Brain microvascular endothelial cell (primary cell): Measurements from ENCODE around the gene MYO5A.
"Not testable (repeated sequence)": the region's sequence is repeated elsewhere in the genome, so short reads cannot be mapped to it uniquely, and the experiment has no call there.

Source experiments
- DNase-seq: peaks from one replicate; pipeline ENCODE4 v3.0.0-alpha.2; 2020
- H3K27ac ChIP-seq: fragments of 250-450 bp; sonication (Bioruptor Pico); 2 replicates; pipeline ENCODE4 v1.5.1; 2020; ENCODE audit warnings: mild to moderate bottlenecking, moderate library complexity
- H3K27me3 ChIP-seq: fragments of 250-450 bp; sonication (Bioruptor Pico); replicated peaks from 2 replicates; pipeline ENCODE4 v1.5.1; 2020; ENCODE audit warnings: mild to moderate bottlenecking
- H3K36me3 ChIP-seq: fragments of 250-450 bp; sonication (Bioruptor Pico); replicated peaks from 2 replicates; pipeline ENCODE4 v1.5.1; 2020; ENCODE audit warnings: mild to moderate bottlenecking
- H3K4me3 ChIP-seq: 2 replicates; pipeline ENCODE4 v1.5.1; 2011; ENCODE audit warnings: low read depth, mild to moderate bottlenecking, control low read depth, low read length, moderate library complexity
- CTCF ChIP-seq: IDR thresholded peaks from 2 replicates; pipeline ENCODE4 v1.5.1; 2011; ENCODE audit warnings: low read depth, mild to moderate bottlenecking, moderate library complexity, low read length, control low read depth, inconsistent platforms; ENCODE audit errors: missing control alignments
- in situ Hi-C: cut with HindIII; loops from 2 replicates; pipeline ENCODE4 v1.10.0; 2017; ENCODE audit warnings: low sequenced_read_pairs, low pct_ligation_motif_present

MYO5A gene

GRCh38 chr15:52567871-52568600 lies 39.4 kb upstream of the MYO5A start:
- in situ Hi-C loops: no loop called here
- TF ChIP-seq CTCF: no peak
- Histone ChIP-seq H3K27me3 (no peaks in the 10 kb centered on the region), H3K36me3 (no peaks in the 10 kb centered on the region), H3K4me3 (peak overlapping the region; percentile 90), H3K27ac (peak overlapping the region; percentile 84)
- no peak for DNase-seq

- Histone ChIP-seq H3K27ac (no peak overlapping the region), H3K27me3 (no peaks in the 10 kb centered on the region), H3K36me3 (no peaks in the 10 kb centered on the region), H3K4me3 (no peak overlapping the region)
- in situ Hi-C loops: no loop called here
- TF ChIP-seq CTCF: no peak
- DNase-seq: no peak
Observed at GRCh38 chr15:52566889-52567288, 38.2 kb upstream of the MYO5A start.

- DNase-seq: peak; percentile 39
- H3K36me3 ChIP-seq, H3K4me3 ChIP-seq, H3K27ac ChIP-seq, H3K27me3 ChIP-seq, in situ Hi-C loops: not testable (repeated sequence)
Observed at GRCh38 chr15:52565417-52566358, 37.0 kb upstream of the MYO5A start.

GRCh38 chr15:52563501-52564060 lies 34.9 kb upstream of the MYO5A start:
- Histone ChIP-seq H3K27me3 (no peaks in the 10 kb centered on the region), H3K36me3 (no peaks in the 10 kb centered on the region), H3K27ac (no peak overlapping the region), H3K4me3 (no peak overlapping the region)
- no peak for DNase-seq
- TF ChIP-seq CTCF: no peak
- in situ Hi-C loops: no loop called here

- Histone ChIP-seq H3K27me3 (no peaks in the 10 kb centered on the region), H3K36me3 (peaks cover 6% of the 10 kb centered on the region), H3K4me3 (no peak overlapping the region), H3K27ac (peak overlapping the region; percentile 85)
- no peak for TF ChIP-seq CTCF
- DNase-seq: peak; percentile 61
- in situ Hi-C loops: no loop called here
Observed at GRCh38 chr15:52559575-52559974, 30.9 kb upstream of the MYO5A start.

- peak overlapping the region; percentile 85 for H3K27ac ChIP-seq
- in situ Hi-C loops: no loop called here
- no peak overlapping the region for H3K4me3 ChIP-seq
- H3K27me3 ChIP-seq: no peaks in the 10 kb centered on the region
- no peak for DNase-seq
- peaks cover 9% of the 10 kb centered on the region for H3K36me3 ChIP-seq
- no peak for TF ChIP-seq CTCF
Observed at GRCh38 chr15:52559022-52559421, 30.3 kb upstream of the MYO5A start.
